SHP77 (cell line): ENCODE data around the gene RAE1.

Experiments
- DNase-seq, 2 experiments: peaks; one replicate each; lab custom pipeline; 2025; lab: John Stamatoyannopoulos, UW

Gene RAE1

GRCh38 chr20:57372157-57372556, 21.1 kb downstream of the RAE1 start:
- no peak for DNase-seq

- DNase-seq: no peak
Measured at GRCh38 chr20:57372581-57373350, 21.7 kb downstream of the RAE1 start.

GRCh38 chr20:57374343-57374930, 23.4 kb downstream of the RAE1 start:
- no peak for DNase-seq

GRCh38 chr20:57374931-57375651, 24.0 kb downstream of the RAE1 start:
- DNase-seq: no peak

GRCh38 chr20:57375652-57376230, 24.7 kb downstream of the RAE1 start:
- DNase-seq: no peak

GRCh38 chr20:57377350-57377749, 26.3 kb downstream of the RAE1 start:
- DNase-seq: no peak

GRCh38 chr20:57378107-57378506, 27.1 kb downstream of the RAE1 start:
- DNase-seq: no peak

GRCh38 chr20:57378646-57379262, 27.7 kb downstream of the RAE1 start:
- DNase-seq: no peak

GRCh38 chr20:57379263-57379647, 28.2 kb downstream of the RAE1 start:
- no peak for DNase-seq

- no peak for DNase-seq
Measured at GRCh38 chr20:57380081-57380750, 29.2 kb downstream of the RAE1 start.

- peak; percentile 62 to 76 for DNase-seq
Measured at GRCh38 chr20:57381596-57382503, 30.8 kb downstream of the RAE1 start.

GRCh38 chr20:57382516-57382915, 31.5 kb downstream of the RAE1 start:
- DNase-seq: no peak

- DNase-seq: peak; percentile 59 to 66
Measured at GRCh38 chr20:57383447-57384347, 32.6 kb downstream of the RAE1 start.

GRCh38 chr20:57384486-57384885, 33.4 kb downstream of the RAE1 start:
- DNase-seq: no peak

GRCh38 chr20:57384953-57385761, 34.1 kb downstream of the RAE1 start:
- DNase-seq: no peak

GRCh38 chr20:57385940-57386339, 34.9 kb downstream of the RAE1 start:
- DNase-seq: no peak

GRCh38 chr20:57386762-57387161, 35.7 kb downstream of the RAE1 start:
- DNase-seq: no peak

- DNase-seq: no peak
Measured at GRCh38 chr20:57387463-57387862, 36.4 kb downstream of the RAE1 start.

- DNase-seq: no peak
Measured at GRCh38 chr20:57387945-57388371, 36.9 kb downstream of the RAE1 start.
